ENCODE data around the gene BLTP3B. TPM values are rescaled to one million over a fixed set of nuclear protein-coding genes. Genes with fewer than 3 reads are reported as not detected.

BLTP3B gene
- polyA plus RNA-seq, 1 experiment: 28.9 TPM

- POLR2A ChIA-PET: interaction anchor here (0.9 to 1.4 kb wide), 2 partner anchors 28 to 78 kb away, joined by 3 read pairs; no protein-coding TSS in a partner anchor
- DNase-seq (ENCODE audit: low read depth, low spot score): no peak
- CTCF ChIA-PET: interaction anchor here (1.3 kb wide), 1 partner anchor 31 kb away, joined by 3 read pairs; no protein-coding TSS in a partner anchor
- H3K9me3 ChIP-seq (ENCODE audit: control insufficient read depth, insufficient read depth, low read length): peaks cover 4% of the 10 kb centered on the region; the same call in 1 of the 2 replicates
- no peak for TF ChIP-seq CTCF (IDR thresholded peaks at IDR 0.05; ENCODE audit: low read depth, low read length)
- H3K27ac ChIP-seq (ENCODE audit: low read depth, low read length): peak overlapping the region; percentile 42
- no peaks in the 10 kb centered on the region for H3K27me3 ChIP-seq (ENCODE audit: control insufficient read depth, insufficient read depth, low read length)
- no peak overlapping the region for H3K4me3 ChIP-seq (ENCODE audit: low read depth, low read length)
Observed at GRCh38 chr12:100123316-100124095, 19.2 kb downstream of the BLTP3B start.

GRCh38 chr12:100120355-100120754, 22.3 kb downstream of the BLTP3B start:
- ChIA-PET POLR2A (no interaction called here), CTCF (interaction anchor here (0.8 kb wide), 1 partner anchor 9 kb away, joined by 3 read pairs; no protein-coding TSS in a partner anchor)
- Histone ChIP-seq H3K4me3 (ENCODE audit: low read depth, low read length) (no peak overlapping the region), H3K27ac (ENCODE audit: low read depth, low read length) (no peak overlapping the region), H3K27me3 (ENCODE audit: control insufficient read depth, insufficient read depth, low read length) (no peaks in the 10 kb centered on the region), H3K9me3 (ENCODE audit: control insufficient read depth, insufficient read depth, low read length) (peaks cover 4% of the 10 kb centered on the region; the same call in 1 of the 2 replicates)
- no peak for TF ChIP-seq CTCF (IDR thresholded peaks at IDR 0.05; ENCODE audit: low read depth, low read length)
- DNase-seq (ENCODE audit: low read depth, low spot score): no peak

- POLR2A ChIA-PET: no interaction called here
- CTCF ChIA-PET: interaction anchor here (1.2 kb wide), 1 partner anchor 13 kb away, joined by 5 read pairs; no protein-coding TSS in a partner anchor
- no peak for DNase-seq (ENCODE audit: low read depth, low spot score)
Observed at GRCh38 chr12:100115291-100115690, 27.4 kb downstream of the BLTP3B start.

GRCh38 chr12:100114574-100114973, 28.1 kb downstream of the BLTP3B start:
- CTCF ChIA-PET: interaction anchor here (1.2 to 1.4 kb wide), 2 partner anchors 14 to 40 kb away, joined by 3 to 5 read pairs; no protein-coding TSS in a partner anchor

More at GRCh38 chr12:100115291-100115690, 27.4 kb downstream of the BLTP3B start:
- no peak for TF ChIP-seq CTCF (IDR thresholded peaks at IDR 0.05; ENCODE audit: low read depth, low read length)
- Histone ChIP-seq H3K27me3 (ENCODE audit: control insufficient read depth, insufficient read depth, low read length) (no peaks in the 10 kb centered on the region), H3K27ac (ENCODE audit: low read depth, low read length) (no peak overlapping the region), H3K9me3 (ENCODE audit: control insufficient read depth, insufficient read depth, low read length) (peaks cover 4% of the 10 kb centered on the region; the same call in 1 of the 2 replicates), H3K4me3 (ENCODE audit: low read depth, low read length) (no peak overlapping the region)

More at GRCh38 chr12:100114574-100114973, 28.1 kb downstream of the BLTP3B start:
- H3K27me3 ChIP-seq (ENCODE audit: control insufficient read depth, insufficient read depth, low read length): no peaks in the 10 kb centered on the region
- no peaks in the 10 kb centered on the region for H3K9me3 ChIP-seq (ENCODE audit: control insufficient read depth, insufficient read depth, low read length)
- TF ChIP-seq CTCF (IDR thresholded peaks at IDR 0.05; ENCODE audit: low read depth, low read length): no peak
- no peak overlapping the region for H3K4me3 ChIP-seq (ENCODE audit: low read depth, low read length)
- no peak overlapping the region for H3K27ac ChIP-seq (ENCODE audit: low read depth, low read length)
- DNase-seq (ENCODE audit: low read depth, low spot score): no peak
- POLR2A ChIA-PET: no interaction called here

Data from AG04450 (cell line).